Loucy (cell line): Measurements from ENCODE around the gene KRTAP4-12.
"Not testable (repeated sequence)": the region's sequence is repeated elsewhere in the genome, so short reads cannot be mapped to it uniquely, and the experiment has no call there.

Experiments used
- H2AFZ ChIP-seq: fragments of 200-600 bp; sonication (generic); 2 replicates; pipeline ENCODE4 v1.6.0; 2016; ENCODE audit warnings: antibody characterized with exemption, mild to moderate bottlenecking, low read length, moderate library complexity
- H3F3A ChIP-seq: fragments of 200-600 bp; 2 replicates; pipeline ENCODE4 v1.6.0; 2016; ENCODE audit warnings: antibody characterized with exemption, low read depth, mild to moderate bottlenecking
- H3K27me3 ChIP-seq: fragments of 200-600 bp; sonication (generic); 2 replicates; pipeline ENCODE4 v1.6.1; 2014; ENCODE audit warnings: low read length, mild to moderate bottlenecking; ENCODE audit not compliant: insufficient read depth, poor library complexity, severe bottlenecking
- H3K36me3 ChIP-seq: fragments of 200-600 bp; sonication (generic); 2 replicates; pipeline ENCODE4 v1.6.1; 2016; ENCODE audit warnings: low read length; ENCODE audit not compliant: insufficient read depth
- H3K4me1 ChIP-seq: fragments of 200-600 bp; sonication (generic); 2 replicates; pipeline ENCODE4 v1.5.1; 2014; ENCODE audit warnings: low read length, mild to moderate bottlenecking; ENCODE audit not compliant: insufficient read depth, poor library complexity, severe bottlenecking
- H3K4me2 ChIP-seq: fragments of 200-600 bp; sonication (generic); 2 replicates; pipeline ENCODE4 v1.6.0; 2014; ENCODE audit warnings: antibody characterized with exemption, low read length, low read depth, mild to moderate bottlenecking; ENCODE audit not compliant: poor library complexity, severe bottlenecking
- H3K4me3 ChIP-seq: fragments of 200-600 bp; sonication (generic); 2 replicates; pipeline ENCODE4 v1.5.1; 2014; ENCODE audit warnings: low read length, mild to moderate bottlenecking, mixed read lengths; ENCODE audit not compliant: poor library complexity, severe bottlenecking
- H3K79me2 ChIP-seq: fragments of 200-600 bp; sonication (generic); 2 replicates; pipeline ENCODE4 v1.6.1; 2014; ENCODE audit warnings: low read length; ENCODE audit not compliant: insufficient read depth
- H3K9ac ChIP-seq: fragments of 200-600 bp; sonication (generic); 2 replicates; pipeline ENCODE4 v1.6.0; 2014; ENCODE audit warnings: mild to moderate bottlenecking, low read depth, low read length, moderate library complexity; ENCODE audit not compliant: poor library complexity, severe bottlenecking
- H3K9me2 ChIP-seq: fragments of 200-600 bp; sonication (generic); replicated peaks from 2 replicates; pipeline ENCODE4 v1.6.1; 2016; ENCODE audit warnings: low read depth, low read length, mixed read lengths
- H3K9me3 ChIP-seq: fragments of 200-600 bp; sonication (generic); 2 replicates; pipeline ENCODE4 v1.6.1; 2014; ENCODE audit warnings: mild to moderate bottlenecking, antibody characterized with exemption, low read length, low read depth; ENCODE audit not compliant: insufficient read depth
- H4K20me1 ChIP-seq: fragments of 200-600 bp; sonication (generic); 2 replicates; pipeline ENCODE4 v1.6.0; 2014; ENCODE audit warnings: antibody characterized with exemption, low read length, mild to moderate bottlenecking; ENCODE audit not compliant: insufficient read depth, poor library complexity, severe bottlenecking
- EZH2phosphoT487 ChIP-seq: fragments of 200-600 bp; IDR thresholded peaks from 2 replicates; pipeline ENCODE4 v1.6.1; 2018; ENCODE audit warnings: antibody characterized with exemption, mild to moderate bottlenecking, moderate library complexity, borderline replicate concordance
- TF ChIP-seq, protein P1 (sequence below): fragments of 200-600 bp; sonication (generic); conservative IDR thresholded peaks from 2 replicates; pipeline ENCODE4 v1.5.1; 2014; ENCODE audit warnings: mild to moderate bottlenecking, antibody characterized with exemption, low read length

The KRTAP4-12 gene

GRCh38 chr17:41151525-41151924, 27.5 kb upstream of the KRTAP4-12 start:
- no peak overlapping the region for H2AFZ ChIP-seq
- H3K9me2 ChIP-seq, result no peaks in the 10 kb centered on the region
- no peaks in the 10 kb centered on the region for H3F3A ChIP-seq
- no peak overlapping the region for H3K4me2 ChIP-seq
- TF ChIP-seq, protein P1, sequence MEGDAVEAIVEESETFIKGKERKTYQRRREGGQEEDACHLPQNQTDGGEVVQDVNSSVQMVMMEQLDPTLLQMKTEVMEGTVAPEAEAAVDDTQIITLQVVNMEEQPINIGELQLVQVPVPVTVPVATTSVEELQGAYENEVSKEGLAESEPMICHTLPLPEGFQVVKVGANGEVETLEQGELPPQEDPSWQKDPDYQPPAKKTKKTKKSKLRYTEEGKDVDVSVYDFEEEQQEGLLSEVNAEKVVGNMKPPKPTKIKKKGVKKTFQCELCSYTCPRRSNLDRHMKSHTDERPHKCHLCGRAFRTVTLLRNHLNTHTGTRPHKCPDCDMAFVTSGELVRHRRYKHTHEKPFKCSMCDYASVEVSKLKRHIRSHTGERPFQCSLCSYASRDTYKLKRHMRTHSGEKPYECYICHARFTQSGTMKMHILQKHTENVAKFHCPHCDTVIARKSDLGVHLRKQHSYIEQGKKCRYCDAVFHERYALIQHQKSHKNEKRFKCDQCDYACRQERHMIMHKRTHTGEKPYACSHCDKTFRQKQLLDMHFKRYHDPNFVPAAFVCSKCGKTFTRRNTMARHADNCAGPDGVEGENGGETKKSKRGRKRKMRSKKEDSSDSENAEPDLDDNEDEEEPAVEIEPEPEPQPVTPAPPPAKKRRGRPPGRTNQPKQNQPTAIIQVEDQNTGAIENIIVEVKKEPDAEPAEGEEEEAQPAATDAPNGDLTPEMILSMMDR, result no peak
- no peak for TF ChIP-seq EZH2phosphoT487
- H3K9ac ChIP-seq, result no peak overlapping the region
- H4K20me1 ChIP-seq, result no peaks in the 10 kb centered on the region
- H3K27me3 ChIP-seq, result no peaks in the 10 kb centered on the region
- H3K36me3 ChIP-seq, result no peaks in the 10 kb centered on the region
- H3K9me3 ChIP-seq, result no peaks in the 10 kb centered on the region
- H3K4me1 ChIP-seq, result peaks cover 4% of the 10 kb centered on the region
- no peak overlapping the region for H3K4me3 ChIP-seq
- no peaks in the 10 kb centered on the region for H3K79me2 ChIP-seq

DNA sequence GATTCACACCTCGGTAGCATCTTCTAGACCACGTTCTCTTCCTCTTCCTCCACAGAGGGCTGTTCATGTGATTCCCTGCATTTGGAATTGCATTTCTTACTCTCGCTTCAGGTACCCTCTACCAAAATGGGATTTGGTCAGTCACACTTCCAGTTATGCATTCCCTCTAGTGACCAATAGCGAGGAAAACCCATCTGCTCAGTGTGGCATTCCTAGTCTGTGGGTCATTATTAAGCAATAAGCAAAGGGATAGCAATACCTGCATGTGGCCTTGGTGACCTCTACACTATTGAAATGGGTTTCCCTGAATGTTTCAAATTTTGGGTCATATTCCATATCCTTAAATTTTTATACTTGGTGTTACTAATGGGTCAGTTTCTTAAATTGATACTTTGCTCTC, 26.0 kb upstream of the KRTAP4-12 start:
- TF ChIP-seq, protein P1, result no peak
- Histone ChIP-seq H3K9ac (no peak overlapping the region), H3K79me2 (no peaks in the 10 kb centered on the region), H3K9me2 (no peaks in the 10 kb centered on the region), H3K27me3 (no peaks in the 10 kb centered on the region), H3K4me1 (peaks cover 4% of the 10 kb centered on the region), H3K36me3 (no peaks in the 10 kb centered on the region), H3K9me3 (no peaks in the 10 kb centered on the region), H3K4me2 (no peak overlapping the region), H4K20me1 (no peaks in the 10 kb centered on the region), H2AFZ (no peak overlapping the region), H3K4me3 (no peak overlapping the region), H3F3A (no peaks in the 10 kb centered on the region)

DNA sequence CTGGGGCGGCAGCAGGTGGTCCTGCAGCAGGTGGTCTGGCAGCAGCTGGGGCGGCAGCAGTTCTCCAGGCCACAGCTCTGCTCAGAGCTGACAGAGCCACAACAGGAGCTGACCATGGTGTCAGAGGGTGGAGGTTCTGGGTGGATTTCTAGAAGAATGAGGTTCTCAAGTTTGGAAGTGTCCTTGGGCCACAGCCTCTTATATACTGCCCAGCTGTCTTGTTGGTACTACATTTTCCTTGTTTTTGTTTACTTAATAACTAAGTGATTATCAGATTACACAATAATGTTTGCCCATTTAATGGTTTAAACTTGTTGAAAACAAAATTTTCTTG, 25.6 kb upstream of the KRTAP4-12 start, which contains the start of gene KRTAP4-5:
Gene KRTAP4-5, minus strand, starts transcription at position 174 of the 334 bp plus-strand sequence. Its CDS starts 58 bp downstream, at position 116.
- TF ChIP-seq EZH2phosphoT487, result no peak
- TF ChIP-seq, protein P1, result no peak
- no peaks in the 10 kb centered on the region for H3K36me3 ChIP-seq
- no peaks in the 10 kb centered on the region for H3K9me2 ChIP-seq
- H3K9ac ChIP-seq, result no peak within 1 kb of the TSS
- no peak within 1 kb of the TSS for H2AFZ ChIP-seq
- no peaks in the 10 kb centered on the region for H4K20me1 ChIP-seq
- H3K4me3 ChIP-seq, result no peak within 1 kb of the TSS
- H3F3A ChIP-seq, result no peaks in the 10 kb centered on the region
- H3K4me2 ChIP-seq, result no peak within 1 kb of the TSS
- H3K27me3 ChIP-seq, result no peaks in the 10 kb centered on the region
- H3K4me1 ChIP-seq, result peaks cover 4% of the 10 kb centered on the region
- H3K9me3 ChIP-seq, result no peaks in the 10 kb centered on the region
- H3K79me2 ChIP-seq, result no peaks in the 10 kb centered on the region

DNA sequence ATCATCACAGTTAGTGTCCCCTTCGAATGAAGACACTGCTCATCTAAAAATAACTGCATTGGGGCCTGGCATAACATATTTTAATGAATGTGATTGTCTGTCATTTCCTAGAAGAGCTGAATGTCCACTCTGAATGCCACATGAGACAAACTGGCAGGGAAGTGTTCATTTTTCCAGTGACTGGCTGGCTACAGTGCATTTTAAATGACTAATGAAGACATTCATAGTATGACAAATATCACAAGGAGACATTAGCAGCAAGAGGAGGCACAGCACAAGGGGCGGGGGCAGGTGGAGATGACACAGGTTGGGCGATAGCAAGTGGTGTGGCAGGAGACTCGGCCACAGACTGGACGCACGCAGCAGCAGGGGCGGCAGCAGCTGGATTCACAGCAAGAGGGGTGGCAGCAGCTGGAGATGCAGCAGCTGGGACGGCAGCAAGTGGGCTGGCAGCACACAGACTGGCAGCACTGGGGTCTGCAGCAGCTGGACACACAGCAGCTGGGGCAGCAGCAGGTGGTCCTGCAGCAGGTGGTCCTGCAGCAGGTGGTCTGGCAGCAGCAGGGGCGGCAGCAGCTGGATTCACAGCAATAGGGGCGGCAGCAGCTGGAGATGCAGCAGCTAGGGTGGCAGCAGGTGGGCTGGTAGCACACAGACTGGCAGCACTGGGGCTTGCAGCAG, 25.1 kb upstream of the KRTAP4-12 start:
- not testable (repeated sequence) for H4K20me1 ChIP-seq

More for the DNA sequence above, 25.1 kb upstream of the KRTAP4-12 start:
- not testable (repeated sequence) for H3F3A ChIP-seq, H3K79me2 ChIP-seq, H3K9me3 ChIP-seq, H2AFZ ChIP-seq, H3K4me3 ChIP-seq, H3K27me3 ChIP-seq, H3K36me3 ChIP-seq, H3K9me2 ChIP-seq, H3K4me1 ChIP-seq, H3K9ac ChIP-seq, H3K4me2 ChIP-seq
